ENCODE data around the gene KAZALD1. TPM values are rescaled to one million over a fixed set of nuclear protein-coding genes. Genes with fewer than 3 reads are reported as not detected.

Gene KAZALD1
- polyA plus RNA-seq, 1 of the 3 experiments (the other 2 are of a cell fraction), result 3.0 TPM

DNA sequence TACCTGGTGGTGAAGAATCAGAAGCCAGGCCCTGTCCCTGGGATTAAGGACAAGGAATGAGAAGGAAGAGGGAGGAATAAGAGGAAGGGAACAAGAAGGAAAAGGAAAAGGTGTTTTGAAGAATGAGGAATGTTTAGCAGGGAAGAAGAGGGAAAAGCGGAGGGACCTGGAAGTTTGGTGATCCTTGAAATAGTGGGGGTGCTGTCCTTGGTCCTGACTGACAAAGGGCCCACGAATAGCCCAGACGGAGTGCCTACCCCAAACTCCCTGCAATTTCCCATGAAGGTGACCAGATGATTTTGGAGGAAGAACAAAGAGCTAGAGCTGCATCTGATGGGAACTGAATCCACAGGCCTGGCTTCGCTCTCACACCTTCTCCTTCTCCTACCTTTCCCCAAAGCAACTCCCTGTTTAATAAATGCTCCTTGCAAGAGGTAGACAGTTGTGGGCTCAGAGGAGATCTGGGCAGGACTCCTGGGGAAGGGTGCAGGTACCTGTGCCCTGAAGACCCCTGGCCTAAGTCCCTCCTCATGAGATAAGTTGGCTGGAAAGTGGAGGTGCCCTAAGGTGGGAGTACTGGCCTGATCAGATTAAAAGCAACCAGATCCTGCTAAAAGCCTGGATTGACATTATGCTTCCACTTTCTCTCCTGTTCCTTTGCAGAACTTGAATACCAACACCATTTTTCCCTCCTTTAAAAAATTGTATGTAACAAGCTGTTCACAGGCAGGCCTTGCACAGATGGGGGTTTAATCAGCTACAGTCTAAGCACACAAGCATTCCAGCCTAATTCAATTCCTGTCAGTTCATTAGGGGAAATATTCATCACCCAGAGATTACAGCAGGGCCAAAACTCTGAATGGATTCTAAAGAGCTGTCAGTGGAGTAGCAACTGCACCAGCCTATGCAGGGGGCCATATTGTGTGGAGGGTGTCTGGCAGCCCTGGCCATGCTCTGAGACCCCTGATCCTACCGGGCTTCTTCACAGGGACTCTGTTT lies 19.4 kb downstream of the KAZALD1 start:
- TF ChIP-seq REST (IDR thresholded peaks at IDR 0.05; ENCODE audit: low read depth, low read length), result peak; percentile 97
- no peak; a peak in 1 of 4 replicates for TF ChIP-seq EP300 (IDR thresholded peaks at IDR 0.05; ENCODE audit: borderline replicate concordance in 1 of 2, low read depth in 1 of 2, low read length in 1 of 2)
- no peak for TF ChIP-seq ELF1 (IDR thresholded peaks at IDR 0.05)
- peak; percentile 38; the same call in 1 of the 2 replicates for TF ChIP-seq GATA2 (CRISPR knock-in tag; IDR thresholded peaks at IDR 0.05)
- TF ChIP-seq YY1 (IDR thresholded peaks at IDR 0.05; ENCODE audit: low read depth), result no peak
- TF ChIP-seq RCOR1 (IDR thresholded peaks at IDR 0.05; ENCODE audit: low read length), result 0 out of 2 replicates have a peak, but pooled peaks have one; percentile 28
- TF ChIP-seq TEAD4 (IDR thresholded peaks at IDR 0.05; ENCODE audit: borderline replicate concordance, insufficient read depth), result no peak
- Histone ChIP-seq H4K20me1 (ENCODE audit: insufficient read depth) (no peaks in the 10 kb centered on the region), H3F3A (replicated peaks; ENCODE audit: insufficient read depth) (no peaks in the 10 kb centered on the region), H3K9me2 (no peaks in the 10 kb centered on the region), H3K27me3 (ENCODE audit: insufficient read depth) (peaks cover 32% of the 10 kb centered on the region; the same call in 1 of the 2 replicates), H3K9ac (no peak overlapping the region), H3K4me2 (no peak overlapping the region), H3K9me3 (no peaks in the 10 kb centered on the region), H3K27ac (ENCODE audit: low read depth in 2 of 2, low read length in 1 of 2) (no peak overlapping the region), H3K4me1 (ENCODE audit: control insufficient read depth in 1 of 2, insufficient read depth in 2 of 2, low read depth in 1 of 2, low read length in 1 of 2) (peaks cover 0 to 21% of the 10 kb centered on the region in 2 experiments; a peak in 1 of 4 replicates), H3K4me3 (ENCODE audit: low read depth in 2 of 2, low read length in 1 of 2) (no peak overlapping the region), H3K36me3 (replicated peaks in 1 of 2; ENCODE audit: control insufficient read depth in 1 of 2, insufficient read depth in 2 of 2, low read length in 1 of 2) (no peaks in the 10 kb centered on the region), H3K79me2 (ENCODE audit: insufficient read depth) (no peaks in the 10 kb centered on the region), H2AFZ (ENCODE audit: low read depth) (no peak overlapping the region)
- WGBS (ENCODE audit: low lambda C conversion rate), result 46% methylated on average over 5 of the region's 5 CpGs
- CTCF ChIA-PET, result interaction anchor here (0.9 to 32.9 kb wide), 7 partner anchors 8 to 58 kb away, joined by 3 to 972 read pairs (median 13); partner anchors contain the start of gene TLX1
- DNase-seq, result no peak
- POLR2A ChIA-PET, result no interaction called here

DNA sequence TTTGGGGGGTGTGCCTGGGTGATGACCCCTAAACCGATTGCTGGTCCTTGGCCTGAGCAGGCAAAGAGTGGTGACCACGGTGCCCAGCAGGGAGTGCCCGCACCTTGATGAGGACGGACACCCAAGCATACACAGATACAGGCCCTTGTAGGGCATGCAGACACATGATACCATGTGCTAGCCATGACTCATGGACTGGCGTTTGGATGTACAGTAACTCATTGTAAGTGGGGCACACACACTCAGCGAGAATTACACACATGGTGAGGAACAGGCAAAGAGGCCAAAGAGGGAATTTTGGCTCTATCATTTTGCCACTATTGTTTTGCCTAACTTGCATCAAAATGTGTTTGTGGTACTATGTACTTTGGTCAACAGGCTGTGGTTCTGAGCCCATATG lies 24.1 kb downstream of the KAZALD1 start:
- H3K4me2 ChIP-seq, result no peak overlapping the region
- no peak overlapping the region for H3K4me3 ChIP-seq (ENCODE audit: low read depth in 2 of 2, low read length in 1 of 2)
- H2AFZ ChIP-seq (ENCODE audit: low read depth), result no peak overlapping the region
- H3K9me3 ChIP-seq, result no peaks in the 10 kb centered on the region
- peaks cover 52% of the 10 kb centered on the region; the same call in 1 of the 2 replicates for H3K27me3 ChIP-seq (ENCODE audit: insufficient read depth)
- H3F3A ChIP-seq (replicated peaks; ENCODE audit: insufficient read depth), result no peaks in the 10 kb centered on the region
- ChIA-PET CTCF (interaction anchor here (0.8 to 32.9 kb wide), 6 partner anchors 11 to 83 kb away, joined by 3 to 972 read pairs (median 4); partner anchors contain the start of gene TLX1), POLR2A (interaction anchor here (0.6 kb wide), 1 partner anchor 12 kb away, joined by 3 read pairs; no protein-coding TSS in a partner anchor)
- TF ChIP-seq, protein P1, sequence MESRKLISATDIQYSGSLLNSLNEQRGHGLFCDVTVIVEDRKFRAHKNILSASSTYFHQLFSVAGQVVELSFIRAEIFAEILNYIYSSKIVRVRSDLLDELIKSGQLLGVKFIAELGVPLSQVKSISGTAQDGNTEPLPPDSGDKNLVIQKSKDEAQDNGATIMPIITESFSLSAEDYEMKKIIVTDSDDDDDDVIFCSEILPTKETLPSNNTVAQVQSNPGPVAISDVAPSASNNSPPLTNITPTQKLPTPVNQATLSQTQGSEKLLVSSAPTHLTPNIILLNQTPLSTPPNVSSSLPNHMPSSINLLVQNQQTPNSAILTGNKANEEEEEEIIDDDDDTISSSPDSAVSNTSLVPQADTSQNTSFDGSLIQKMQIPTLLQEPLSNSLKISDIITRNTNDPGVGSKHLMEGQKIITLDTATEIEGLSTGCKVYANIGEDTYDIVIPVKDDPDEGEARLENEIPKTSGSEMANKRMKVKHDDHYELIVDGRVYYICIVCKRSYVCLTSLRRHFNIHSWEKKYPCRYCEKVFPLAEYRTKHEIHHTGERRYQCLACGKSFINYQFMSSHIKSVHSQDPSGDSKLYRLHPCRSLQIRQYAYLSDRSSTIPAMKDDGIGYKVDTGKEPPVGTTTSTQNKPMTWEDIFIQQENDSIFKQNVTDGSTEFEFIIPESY (IDR thresholded peaks at IDR 0.05; ENCODE audit: borderline replicate concordance, low read depth), result no peak
- TF ChIP-seq NFIC (IDR thresholded peaks at IDR 0.05; ENCODE audit: borderline replicate concordance) (no peak), FOSL2 (IDR thresholded peaks at IDR 0.05; ENCODE audit: borderline replicate concordance, low read depth) (no peak), MEF2A (IDR thresholded peaks at IDR 0.05; ENCODE audit: borderline replicate concordance, low read depth) (no peak), JUND (IDR thresholded peaks at IDR 0.05) (no peak), FOXM1 (IDR thresholded peaks at IDR 0.05; ENCODE audit: low read depth) (no peak), NRF1 (IDR thresholded peaks at IDR 0.05; ENCODE audit: low read depth, low read length) (no peak), PBX3 (IDR thresholded peaks at IDR 0.05) (no peak), SMC3 (IDR thresholded peaks at IDR 0.05; ENCODE audit: low read depth, low read length) (no peak), TCF12 (IDR thresholded peaks at IDR 0.05) (no peak), ELF1 (IDR thresholded peaks at IDR 0.05) (no peak), RCOR1 (IDR thresholded peaks at IDR 0.05; ENCODE audit: low read length) (no peak)
- TF ChIP-seq, protein P2, sequence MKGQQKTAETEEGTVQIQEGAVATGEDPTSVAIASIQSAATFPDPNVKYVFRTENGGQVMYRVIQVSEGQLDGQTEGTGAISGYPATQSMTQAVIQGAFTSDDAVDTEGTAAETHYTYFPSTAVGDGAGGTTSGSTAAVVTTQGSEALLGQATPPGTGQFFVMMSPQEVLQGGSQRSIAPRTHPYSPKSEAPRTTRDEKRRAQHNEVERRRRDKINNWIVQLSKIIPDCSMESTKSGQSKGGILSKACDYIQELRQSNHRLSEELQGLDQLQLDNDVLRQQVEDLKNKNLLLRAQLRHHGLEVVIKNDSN (IDR thresholded peaks at IDR 0.05; ENCODE audit: borderline replicate concordance, low read depth), result no peak
- H3K79me2 ChIP-seq (ENCODE audit: insufficient read depth), result no peaks in the 10 kb centered on the region
- H3K36me3 ChIP-seq (replicated peaks in 1 of 2; ENCODE audit: control insufficient read depth in 1 of 2, insufficient read depth in 2 of 2, low read length in 1 of 2), result no peaks in the 10 kb centered on the region
- DNase-seq, result no peak
- H3K9me2 ChIP-seq, result no peaks in the 10 kb centered on the region
- peaks cover 0 to 20% of the 10 kb centered on the region in 2 experiments; a peak in 1 of 4 replicates for H3K4me1 ChIP-seq (ENCODE audit: control insufficient read depth in 1 of 2, insufficient read depth in 2 of 2, low read depth in 1 of 2, low read length in 1 of 2)
- no peak overlapping the region for H3K9ac ChIP-seq
- no peaks in the 10 kb centered on the region for H4K20me1 ChIP-seq (ENCODE audit: insufficient read depth)
- no peak overlapping the region for H3K27ac ChIP-seq (ENCODE audit: low read depth in 2 of 2, low read length in 1 of 2)
- 37% methylated on average over 3 of the region's 6 CpGs for WGBS (ENCODE audit: low lambda C conversion rate)

Data from SK-N-SH (cell line).